Measurements from ENCODE around the gene COX4I2.
"Not testable (repeated sequence)": the region's sequence is repeated elsewhere in the genome, so short reads cannot be mapped to it uniquely, and the experiment has no call there.

The COX4I2 gene

DNA sequence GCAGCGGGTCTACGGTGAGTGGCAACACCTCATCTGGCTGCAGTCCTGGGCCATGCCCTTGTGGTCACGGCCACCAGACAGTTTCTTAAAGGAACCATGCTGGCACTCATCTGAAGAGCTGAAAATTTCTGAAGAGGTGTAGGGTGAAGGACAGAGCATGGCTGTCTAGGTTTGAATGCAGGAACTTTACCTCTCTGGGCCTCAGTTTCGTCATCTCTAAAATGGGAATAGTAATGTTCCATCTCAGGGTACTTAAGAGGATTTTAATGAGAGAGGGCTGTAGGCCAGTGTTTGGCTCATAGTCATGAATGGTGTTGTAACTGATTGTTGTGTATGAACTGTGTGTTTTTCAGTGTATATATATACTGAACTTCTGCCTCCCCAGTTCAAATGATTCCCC lies 5.8 kb downstream of the COX4I2 start:
- no peak for DNase-seq (ENCODE audit: low read depth)
- no peak overlapping the region for H3K4me3 ChIP-seq (ENCODE audit: low read depth, low read length)
- TF ChIP-seq, protein P1, sequence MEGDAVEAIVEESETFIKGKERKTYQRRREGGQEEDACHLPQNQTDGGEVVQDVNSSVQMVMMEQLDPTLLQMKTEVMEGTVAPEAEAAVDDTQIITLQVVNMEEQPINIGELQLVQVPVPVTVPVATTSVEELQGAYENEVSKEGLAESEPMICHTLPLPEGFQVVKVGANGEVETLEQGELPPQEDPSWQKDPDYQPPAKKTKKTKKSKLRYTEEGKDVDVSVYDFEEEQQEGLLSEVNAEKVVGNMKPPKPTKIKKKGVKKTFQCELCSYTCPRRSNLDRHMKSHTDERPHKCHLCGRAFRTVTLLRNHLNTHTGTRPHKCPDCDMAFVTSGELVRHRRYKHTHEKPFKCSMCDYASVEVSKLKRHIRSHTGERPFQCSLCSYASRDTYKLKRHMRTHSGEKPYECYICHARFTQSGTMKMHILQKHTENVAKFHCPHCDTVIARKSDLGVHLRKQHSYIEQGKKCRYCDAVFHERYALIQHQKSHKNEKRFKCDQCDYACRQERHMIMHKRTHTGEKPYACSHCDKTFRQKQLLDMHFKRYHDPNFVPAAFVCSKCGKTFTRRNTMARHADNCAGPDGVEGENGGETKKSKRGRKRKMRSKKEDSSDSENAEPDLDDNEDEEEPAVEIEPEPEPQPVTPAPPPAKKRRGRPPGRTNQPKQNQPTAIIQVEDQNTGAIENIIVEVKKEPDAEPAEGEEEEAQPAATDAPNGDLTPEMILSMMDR (conservative IDR thresholded peaks at IDR 0.05; ENCODE audit: low read depth, low read length): no peak

GRCh38 chr20:31644701-31645100 lies 7.0 kb downstream of the COX4I2 start:
- DNase-seq (ENCODE audit: low read depth): no peak
- H3K4me3 ChIP-seq (ENCODE audit: low read depth, low read length): no peak overlapping the region
- TF ChIP-seq, protein P1 (conservative IDR thresholded peaks at IDR 0.05; ENCODE audit: low read depth, low read length): no peak

DNA sequence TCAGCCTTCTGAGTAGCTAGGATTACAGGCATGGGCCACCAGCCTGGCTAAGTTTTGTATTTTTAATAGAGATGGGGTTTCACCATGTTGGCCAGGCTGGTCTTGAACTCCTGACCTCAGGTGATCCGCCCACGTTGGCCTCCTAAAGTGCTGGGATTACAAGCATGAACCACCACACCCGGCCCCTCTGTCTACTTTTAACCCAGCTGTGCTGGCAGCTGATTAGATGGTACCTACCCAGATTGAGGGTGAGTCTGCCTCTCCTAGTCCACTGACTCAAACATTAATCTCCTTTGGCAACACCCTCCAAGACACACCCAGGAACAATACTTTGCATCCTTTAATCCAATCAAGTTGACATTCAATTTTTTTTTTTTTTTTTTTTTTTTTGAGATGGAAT lies 10.4 kb downstream of the COX4I2 start:
- not testable (repeated sequence) for DNase-seq (ENCODE audit: low read depth); H3K4me3 ChIP-seq (ENCODE audit: low read depth, low read length)

- TF ChIP-seq, protein P1 (conservative IDR thresholded peaks at IDR 0.05; ENCODE audit: low read depth, low read length): no peak
- peak; percentile 33 for DNase-seq (ENCODE audit: low read depth)
- H3K4me3 ChIP-seq (ENCODE audit: low read depth, low read length): no peak overlapping the region
Observed at GRCh38 chr20:31652917-31653396, 15.2 kb downstream of the COX4I2 start.

- TF ChIP-seq, protein P1 (conservative IDR thresholded peaks at IDR 0.05; ENCODE audit: low read depth, low read length): no peak
- no peak overlapping the region for H3K4me3 ChIP-seq (ENCODE audit: low read depth, low read length)
- no peak for DNase-seq (ENCODE audit: low read depth)
Observed at GRCh38 chr20:31653561-31653960, 15.8 kb downstream of the COX4I2 start.

- no peak overlapping the region for H3K4me3 ChIP-seq (ENCODE audit: low read depth, low read length)
- no peak for DNase-seq (ENCODE audit: low read depth)
- TF ChIP-seq, protein P1 (conservative IDR thresholded peaks at IDR 0.05; ENCODE audit: low read depth, low read length): no peak
Observed at GRCh38 chr20:31654534-31654933, 16.8 kb downstream of the COX4I2 start.

- H3K4me3 ChIP-seq (ENCODE audit: low read depth, low read length): peak overlapping the region; percentile 40
- peak; percentile 72 for DNase-seq (ENCODE audit: low read depth)
- TF ChIP-seq, protein P1 (conservative IDR thresholded peaks at IDR 0.05; ENCODE audit: low read depth, low read length): peak; percentile 72
Observed at GRCh38 chr20:31661625-31662371, 24.1 kb downstream of the COX4I2 start.
